Prostate gland (tissue), 2 donors: ENCODE measurements around the gene GEMIN2.

Experiments
- CTCF ChIP-seq, 4 experiments: fragments of 200-600 bp in 2 of 4; fragments of 450-650 bp in 2 of 4; sonication (generic) in 2 of 4; IDR thresholded peaks; 1 replicate in 3 of 4; 2 replicates in 1 of 4; pipeline ENCODE4 v1.5.1; 2016 to 2019; ENCODE audit warnings: antibody characterized with exemption in 4 of 4, mild to moderate bottlenecking in 2 of 4, moderate library complexity in 2 of 4
- POLR2A ChIP-seq: fragments of 450-650 bp; IDR thresholded peaks from one replicate; pipeline ENCODE4 v1.6.1; 2016; ENCODE audit warnings: antibody characterized with exemption, mild to moderate bottlenecking
- POLR2AphosphoS5 ChIP-seq: sonication (generic); formaldehyde crosslinking; IDR thresholded peaks from one replicate; pipeline ENCODE4 v1.6.1; 2017; ENCODE audit warnings: antibody characterized with exemption

- peak; percentile 28 for TF ChIP-seq POLR2AphosphoS5
- no peak for TF ChIP-seq POLR2A
- no peak for TF ChIP-seq CTCF (IDR thresholded peaks at IDR 0.05)
Measured at GRCh38 chr14:39169541-39169900, 55.4 kb downstream of the GEMIN2 start.
